SU-DHL-6 (cell line): ENCODE measurements around the gene GPR161.

ENCODE experiments used
- H2AFZ ChIP-seq: fragments of 200-600 bp; sonication (generic); 2 replicates; pipeline ENCODE4 v1.6.1; 2014; ENCODE audit warnings: low read depth, mild to moderate bottlenecking, moderate library complexity, mixed read lengths, antibody characterized with exemption, low read length; ENCODE audit not compliant: severe bottlenecking
- H3F3A ChIP-seq: fragments of 200-600 bp; shearing (Covaris generic); 2 replicates; pipeline ENCODE4 v1.6.0; 2016; ENCODE audit warnings: antibody characterized with exemption, mild to moderate bottlenecking; ENCODE audit not compliant: insufficient read depth
- H3K27ac ChIP-seq: fragments of 200-600 bp; sonication (generic); 2 replicates; pipeline ENCODE4 v1.5.1; 2016; ENCODE audit warnings: low read depth, mild to moderate bottlenecking, low read length, moderate library complexity, mixed read lengths
- H3K27me3 ChIP-seq: fragments of 200-600 bp; sonication (generic), shearing (Covaris generic); 2 replicates; pipeline ENCODE4 v1.6.0; 2014; ENCODE audit warnings: mild to moderate bottlenecking, low read length
- H3K36me3 ChIP-seq: fragments of 200-600 bp; sonication (generic); 2 replicates; pipeline ENCODE4 v1.6.1; 2014; ENCODE audit warnings: mild to moderate bottlenecking, low read length, mixed read lengths
- H3K4me2 ChIP-seq: fragments of 300-600, 200-600 bp; shearing (Covaris generic), sonication (generic); 2 replicates; pipeline ENCODE4 v1.6.0; 2014; ENCODE audit warnings: low read length, low read depth, mild to moderate bottlenecking; ENCODE audit not compliant: poor library complexity, severe bottlenecking
- H3K4me3 ChIP-seq: fragments of 200-600 bp; sonication (generic); 2 replicates; pipeline ENCODE4 v1.5.1; 2014; ENCODE audit warnings: antibody characterized with exemption, low read length, mild to moderate bottlenecking, mixed read lengths; ENCODE audit not compliant: insufficient read depth, poor library complexity, severe bottlenecking
- H3K79me2 ChIP-seq: fragments of 200-600 bp; sonication (generic); 2 replicates; pipeline ENCODE4 v1.6.1; 2014; ENCODE audit warnings: mild to moderate bottlenecking, low read length, moderate library complexity; ENCODE audit not compliant: insufficient read depth
- H3K9ac ChIP-seq: fragments of 200-600 bp; sonication (generic); 2 replicates; pipeline ENCODE4 v1.7.0; 2014; ENCODE audit warnings: mild to moderate bottlenecking, low read length
- H3K9me2 ChIP-seq: fragments of 200-600 bp; sonication (generic); replicated peaks from 2 replicates; pipeline ENCODE4 v1.6.1; 2014; ENCODE audit warnings: low read length; ENCODE audit not compliant: insufficient read depth
- H3K9me3 ChIP-seq: fragments of 200-600 bp; sonication (generic); 2 replicates; pipeline ENCODE4 v1.6.1; 2014; ENCODE audit warnings: low read length, mixed read lengths; ENCODE audit not compliant: insufficient read depth
- H4K20me1 ChIP-seq: fragments of 200-600 bp; sonication (generic); 2 replicates; pipeline ENCODE4 v1.6.1; 2014; ENCODE audit warnings: low read depth, mild to moderate bottlenecking, antibody characterized with exemption, low read length, moderate library complexity, mixed read lengths
- EZH2phosphoT487 ChIP-seq: fragments of 200-600 bp; sonication (generic), shearing (Covaris generic); conservative IDR thresholded peaks from 2 replicates; pipeline ENCODE4 v1.6.1; 2018; ENCODE audit warnings: mild to moderate bottlenecking, antibody characterized with exemption, low read length, moderate library complexity, mixed read lengths
- TF ChIP-seq, protein P1 (sequence below): fragments of 200-600 bp; sonication (generic); IDR thresholded peaks from one replicate; pipeline ENCODE4 v1.5.1; 2017; ENCODE audit warnings: antibody characterized with exemption, mild to moderate bottlenecking, low read length, moderate library complexity; ENCODE audit not compliant: insufficient read depth, poor library complexity, severe bottlenecking

The GPR161 gene

DNA sequence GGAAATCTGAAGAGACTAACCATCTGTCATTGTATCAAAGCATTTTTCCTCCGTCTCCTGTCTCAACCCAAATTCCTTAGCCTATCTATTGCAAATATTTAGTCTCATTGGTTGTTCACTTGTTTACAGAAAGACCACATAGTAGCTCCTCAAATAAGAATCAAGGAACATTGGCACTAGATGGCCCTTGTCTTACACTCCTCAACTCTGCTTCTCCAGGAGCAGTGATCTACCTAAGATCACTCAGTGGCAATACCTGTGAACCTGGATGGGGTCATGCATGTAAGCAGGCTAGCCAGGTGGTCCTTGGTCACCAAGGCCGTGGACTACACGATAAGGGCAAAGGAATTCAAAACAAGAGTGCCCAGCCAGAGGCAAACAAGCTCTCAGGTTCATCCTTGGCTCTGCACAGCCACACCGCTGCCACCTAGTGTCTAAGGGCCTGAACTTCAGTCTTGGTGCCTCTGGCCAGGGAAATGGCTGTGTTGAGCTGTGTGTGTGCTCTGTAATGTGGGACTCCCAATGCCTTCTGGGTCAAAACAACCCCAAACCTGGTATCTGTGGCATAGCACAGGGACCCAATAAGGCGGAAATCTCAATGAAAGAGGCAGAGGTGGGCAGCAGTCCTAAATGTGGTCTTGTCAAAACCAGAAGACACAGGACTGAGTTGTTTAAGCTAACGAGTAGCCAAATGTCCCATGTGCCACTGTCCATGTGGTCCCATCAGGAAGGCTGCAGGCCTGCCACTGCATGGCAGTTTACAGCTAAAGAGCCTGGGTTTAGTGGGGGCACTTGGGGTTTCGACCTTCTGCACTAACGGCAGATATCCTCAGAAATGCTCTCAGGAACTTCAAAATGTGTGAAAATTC lies 54.5 kb downstream of the GPR161 start:
- H3K36me3 ChIP-seq: no peaks in the 10 kb centered on the region
- no peaks in the 10 kb centered on the region for H3K9me3 ChIP-seq
- H3K4me3 ChIP-seq: no peak overlapping the region
- H3K9me2 ChIP-seq: no peaks in the 10 kb centered on the region
- no peak for TF ChIP-seq EZH2phosphoT487
- TF ChIP-seq, protein P1, sequence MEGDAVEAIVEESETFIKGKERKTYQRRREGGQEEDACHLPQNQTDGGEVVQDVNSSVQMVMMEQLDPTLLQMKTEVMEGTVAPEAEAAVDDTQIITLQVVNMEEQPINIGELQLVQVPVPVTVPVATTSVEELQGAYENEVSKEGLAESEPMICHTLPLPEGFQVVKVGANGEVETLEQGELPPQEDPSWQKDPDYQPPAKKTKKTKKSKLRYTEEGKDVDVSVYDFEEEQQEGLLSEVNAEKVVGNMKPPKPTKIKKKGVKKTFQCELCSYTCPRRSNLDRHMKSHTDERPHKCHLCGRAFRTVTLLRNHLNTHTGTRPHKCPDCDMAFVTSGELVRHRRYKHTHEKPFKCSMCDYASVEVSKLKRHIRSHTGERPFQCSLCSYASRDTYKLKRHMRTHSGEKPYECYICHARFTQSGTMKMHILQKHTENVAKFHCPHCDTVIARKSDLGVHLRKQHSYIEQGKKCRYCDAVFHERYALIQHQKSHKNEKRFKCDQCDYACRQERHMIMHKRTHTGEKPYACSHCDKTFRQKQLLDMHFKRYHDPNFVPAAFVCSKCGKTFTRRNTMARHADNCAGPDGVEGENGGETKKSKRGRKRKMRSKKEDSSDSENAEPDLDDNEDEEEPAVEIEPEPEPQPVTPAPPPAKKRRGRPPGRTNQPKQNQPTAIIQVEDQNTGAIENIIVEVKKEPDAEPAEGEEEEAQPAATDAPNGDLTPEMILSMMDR: peak; percentile 61
- no peak overlapping the region for H3K27ac ChIP-seq
- H3F3A ChIP-seq: no peaks in the 10 kb centered on the region
- H3K9ac ChIP-seq: no peak overlapping the region
- no peaks in the 10 kb centered on the region for H3K79me2 ChIP-seq
- H2AFZ ChIP-seq: no peak overlapping the region
- H4K20me1 ChIP-seq: no peaks in the 10 kb centered on the region
- no peak overlapping the region for H3K4me2 ChIP-seq
- no peaks in the 10 kb centered on the region for H3K27me3 ChIP-seq

DNA sequence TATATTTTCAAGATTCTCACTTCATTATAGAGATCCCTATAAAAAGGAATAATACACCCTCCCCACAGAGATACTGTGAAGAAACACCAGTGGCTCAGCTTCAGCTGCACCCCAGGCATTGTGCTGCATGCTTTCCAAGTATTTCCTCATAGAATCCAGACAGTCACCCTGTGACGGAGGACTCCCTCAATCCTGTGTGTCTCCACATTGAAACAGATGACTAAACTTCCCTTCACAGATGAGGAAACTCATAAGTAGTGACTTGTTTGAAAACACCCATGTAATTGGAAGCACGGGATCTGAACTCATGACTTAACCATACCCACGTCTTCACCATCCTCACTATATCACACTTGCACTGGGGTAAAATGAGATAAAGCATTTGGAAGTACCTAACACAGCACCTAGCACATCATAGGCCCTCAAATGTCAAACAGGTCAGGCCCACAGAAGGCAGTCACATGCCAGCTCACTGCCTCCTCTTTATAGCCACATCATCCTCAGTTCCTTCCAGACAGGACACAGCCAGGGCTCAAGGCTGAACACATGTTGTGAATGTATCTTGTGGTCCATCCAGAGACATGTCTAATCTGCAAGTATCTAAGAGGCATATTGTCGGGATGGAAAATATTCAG lies 55.2 kb downstream of the GPR161 start:
- no peaks in the 10 kb centered on the region for H3K79me2 ChIP-seq
- H3K36me3 ChIP-seq: no peaks in the 10 kb centered on the region
- H3K4me2 ChIP-seq: no peak overlapping the region
- no peaks in the 10 kb centered on the region for H3F3A ChIP-seq
- TF ChIP-seq, protein P1: no peak
- TF ChIP-seq EZH2phosphoT487: no peak
- no peaks in the 10 kb centered on the region for H3K27me3 ChIP-seq
- H2AFZ ChIP-seq: no peak overlapping the region
- H3K4me3 ChIP-seq: no peak overlapping the region
- H3K9me2 ChIP-seq: no peaks in the 10 kb centered on the region
- H3K9ac ChIP-seq: no peak overlapping the region
- no peak overlapping the region for H3K27ac ChIP-seq
- H4K20me1 ChIP-seq: no peaks in the 10 kb centered on the region
- no peaks in the 10 kb centered on the region for H3K9me3 ChIP-seq

DNA sequence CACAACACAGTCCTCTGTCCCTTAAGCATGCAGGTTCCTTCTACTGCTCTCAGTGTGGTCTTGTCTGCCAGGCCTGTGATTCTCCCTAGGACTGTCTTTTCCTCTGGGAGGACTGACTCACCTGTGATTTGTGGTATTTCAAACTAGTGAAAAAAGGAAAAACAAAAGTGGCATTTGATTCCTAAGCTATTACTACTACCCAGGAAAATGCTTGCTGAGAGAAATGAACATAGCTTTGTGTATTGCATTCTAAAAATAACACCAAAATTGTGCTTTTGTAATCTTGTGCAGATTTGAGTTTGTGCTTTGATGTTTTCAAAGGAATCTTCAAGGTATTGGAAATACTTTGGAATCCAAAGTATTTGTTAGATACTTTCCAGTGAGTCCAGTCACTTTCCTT lies 57.0 kb downstream of the GPR161 start:
- no peak for TF ChIP-seq EZH2phosphoT487
- TF ChIP-seq, protein P1: no peak
- Histone ChIP-seq H4K20me1 (no peaks in the 10 kb centered on the region), H3K27me3 (no peaks in the 10 kb centered on the region), H3K27ac (no peak overlapping the region), H3K9me3 (no peaks in the 10 kb centered on the region), H3K36me3 (0 out of 2 replicates have a peak, but pooled peaks cover 4% of the 10 kb centered on the region), H3K4me2 (no peak overlapping the region), H3F3A (no peaks in the 10 kb centered on the region), H3K9ac (no peak overlapping the region), H2AFZ (no peak overlapping the region), H3K79me2 (no peaks in the 10 kb centered on the region), H3K9me2 (no peaks in the 10 kb centered on the region), H3K4me3 (no peak overlapping the region)
